Sigmoid colon (tissue), 4 donors: Measurements from ENCODE around the gene GPR32.
"Not testable (repeated sequence)": the region's sequence is repeated elsewhere in the genome, so short reads cannot be mapped to it uniquely, and the experiment has no call there.

Experiments used
- EP300 ChIP-seq, 4 donors: sonication (generic); formaldehyde crosslinking; IDR thresholded peaks; one replicate each; pipeline ENCODE4 v1.6.1; 2017; ENCODE audit warnings: antibody characterized with exemption in 4 of 4
- POLR2A ChIP-seq, 2 donors: fragments of 450-650 bp; IDR thresholded peaks; one replicate each; pipeline ENCODE4 v1.6.1; 2016; ENCODE audit warnings: antibody characterized with exemption in 2 of 2, mild to moderate bottlenecking in 2 of 2, moderate library complexity in 2 of 2
- TF ChIP-seq, protein P1 (sequence below), 4 experiments: fragments of 450-650 bp in 3 of 4; fragments of 200-600 bp in 1 of 4; IDR thresholded peaks; one replicate each; pipeline ENCODE4 v1.5.1; 2016 to 2019; ENCODE audit warnings: antibody characterized with exemption in 4 of 4, mild to moderate bottlenecking in 3 of 4, moderate library complexity in 2 of 4

GRCh38 chr19:50770164-50770563, at the start of gene GPR32:
- TF ChIP-seq, protein P1, sequence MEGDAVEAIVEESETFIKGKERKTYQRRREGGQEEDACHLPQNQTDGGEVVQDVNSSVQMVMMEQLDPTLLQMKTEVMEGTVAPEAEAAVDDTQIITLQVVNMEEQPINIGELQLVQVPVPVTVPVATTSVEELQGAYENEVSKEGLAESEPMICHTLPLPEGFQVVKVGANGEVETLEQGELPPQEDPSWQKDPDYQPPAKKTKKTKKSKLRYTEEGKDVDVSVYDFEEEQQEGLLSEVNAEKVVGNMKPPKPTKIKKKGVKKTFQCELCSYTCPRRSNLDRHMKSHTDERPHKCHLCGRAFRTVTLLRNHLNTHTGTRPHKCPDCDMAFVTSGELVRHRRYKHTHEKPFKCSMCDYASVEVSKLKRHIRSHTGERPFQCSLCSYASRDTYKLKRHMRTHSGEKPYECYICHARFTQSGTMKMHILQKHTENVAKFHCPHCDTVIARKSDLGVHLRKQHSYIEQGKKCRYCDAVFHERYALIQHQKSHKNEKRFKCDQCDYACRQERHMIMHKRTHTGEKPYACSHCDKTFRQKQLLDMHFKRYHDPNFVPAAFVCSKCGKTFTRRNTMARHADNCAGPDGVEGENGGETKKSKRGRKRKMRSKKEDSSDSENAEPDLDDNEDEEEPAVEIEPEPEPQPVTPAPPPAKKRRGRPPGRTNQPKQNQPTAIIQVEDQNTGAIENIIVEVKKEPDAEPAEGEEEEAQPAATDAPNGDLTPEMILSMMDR (IDR thresholded peaks at IDR 0.05) = not testable (repeated sequence)
- TF ChIP-seq EP300, POLR2A (IDR thresholded peaks at IDR 0.05): not testable (repeated sequence)
